ENCODE measurements around the gene ATRX. TPM values are rescaled to one million over a fixed set of nuclear protein-coding genes. Genes with fewer than 3 reads are reported as not detected.

The ATRX gene
- total RNA-seq, 1 experiment from 2014 or later, result 70.2 TPM

GRCh38 chrX:77527233-77528001, 258.6 kb downstream of the ATRX start:
- TF ChIP-seq CTCF (IDR thresholded peaks at IDR 0.05; ENCODE audit: unreplicated experiment), result no peak
- POLR2A ChIA-PET, result interaction anchor here (0.7 kb wide), 1 partner anchor 10 kb away, joined by 3 read pairs; no protein-coding TSS in a partner anchor
- no TSS peak for BruUV-seq (replicated peaks)
- no peak overlapping the region for H3K4me3 Mint-ChIP-seq (ENCODE audit: unreplicated experiment)
- intact Hi-C loops (cut with micrococcal nuclease), result no loop called here
- DNase-seq (ENCODE audit: unreplicated experiment), result no peak
- no peak overlapping the region for H3K27ac Mint-ChIP-seq (ENCODE audit: low read depth, unreplicated experiment)
- peaks cover 23% of the 10 kb centered on the region for H3K9me3 Mint-ChIP-seq (ENCODE audit: unreplicated experiment)
- CTCF ChIA-PET, result no interaction called here
- no peaks in the 10 kb centered on the region for H3K27me3 Mint-ChIP-seq (ENCODE audit: insufficient read depth, unreplicated experiment)
- peaks cover 6% of the 10 kb centered on the region for H3K36me3 Mint-ChIP-seq (ENCODE audit: insufficient read depth, unreplicated experiment)
- no peaks in the 10 kb centered on the region for H3K4me1 Mint-ChIP-seq (ENCODE audit: insufficient read depth, unreplicated experiment)

DNA sequence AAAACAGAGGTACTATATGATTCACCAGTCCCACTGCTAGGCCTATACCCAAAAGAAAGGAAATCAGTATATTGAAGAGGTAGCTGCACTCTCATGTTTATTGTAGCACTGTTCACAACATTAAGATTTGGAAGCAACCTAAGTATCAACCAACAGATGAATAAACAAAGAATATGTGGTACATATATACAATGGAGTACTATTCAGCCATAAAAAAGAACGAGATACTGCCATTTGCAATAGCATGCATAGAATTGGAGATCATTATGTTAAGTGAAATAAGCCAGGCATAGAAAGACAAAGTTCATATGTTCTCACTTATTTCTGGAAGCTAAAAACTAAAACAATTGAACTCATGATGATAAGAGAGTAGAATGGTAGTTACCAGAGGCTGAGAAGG, 266.3 kb downstream of the ATRX start:
- intact Hi-C loops (cut with micrococcal nuclease), result no loop called here
- H3K9me3 Mint-ChIP-seq (ENCODE audit: unreplicated experiment), result peaks cover 25% of the 10 kb centered on the region
- ChIA-PET POLR2A (interaction anchor here (0.6 kb wide), 1 partner anchor 20 kb away, joined by 3 read pairs; no protein-coding TSS in a partner anchor), CTCF (no interaction called here)
- no peak overlapping the region for H3K27ac Mint-ChIP-seq (ENCODE audit: low read depth, unreplicated experiment)
- TF ChIP-seq CTCF (IDR thresholded peaks at IDR 0.05; ENCODE audit: unreplicated experiment), result no peak
- DNase-seq (ENCODE audit: unreplicated experiment), result no peak
- no peaks in the 10 kb centered on the region for H3K4me1 Mint-ChIP-seq (ENCODE audit: insufficient read depth, unreplicated experiment)
- BruUV-seq (replicated peaks), result no TSS peak
- no peak overlapping the region for H3K4me3 Mint-ChIP-seq (ENCODE audit: unreplicated experiment)
- peaks cover 52% of the 10 kb centered on the region for H3K36me3 Mint-ChIP-seq (ENCODE audit: insufficient read depth, unreplicated experiment)
- no peaks in the 10 kb centered on the region for H3K27me3 Mint-ChIP-seq (ENCODE audit: insufficient read depth, unreplicated experiment)

- ChIA-PET POLR2A (no interaction called here), CTCF (interaction anchor here (1.1 kb wide), 1 partner anchor 515 kb away, joined by 3 read pairs; no protein-coding TSS in a partner anchor)
- Mint-ChIP-seq H3K27me3 (ENCODE audit: insufficient read depth, unreplicated experiment) (no peaks in the 10 kb centered on the region), H3K4me1 (ENCODE audit: insufficient read depth, unreplicated experiment) (no peaks in the 10 kb centered on the region), H3K27ac (ENCODE audit: low read depth, unreplicated experiment) (no peak overlapping the region), H3K9me3 (ENCODE audit: unreplicated experiment) (peaks cover 30% of the 10 kb centered on the region), H3K4me3 (ENCODE audit: unreplicated experiment) (no peak overlapping the region), H3K36me3 (ENCODE audit: insufficient read depth, unreplicated experiment) (peaks cover 73% of the 10 kb centered on the region)
- no TSS peak for BruUV-seq (replicated peaks)
- no peak for TF ChIP-seq CTCF (IDR thresholded peaks at IDR 0.05; ENCODE audit: unreplicated experiment)
- DNase-seq (ENCODE audit: unreplicated experiment), result no peak
- intact Hi-C loops (cut with micrococcal nuclease), result no loop called here
Observed at GRCh38 chrX:77514177-77514576, 271.8 kb downstream of the ATRX start.

GRCh38 chrX:77510007-77510406, 276.0 kb downstream of the ATRX start:
- H3K27me3 Mint-ChIP-seq (ENCODE audit: insufficient read depth, unreplicated experiment), result no peaks in the 10 kb centered on the region
- DNase-seq (ENCODE audit: unreplicated experiment), result no peak
- H3K4me1 Mint-ChIP-seq (ENCODE audit: insufficient read depth, unreplicated experiment), result no peaks in the 10 kb centered on the region
- no peak for TF ChIP-seq CTCF (IDR thresholded peaks at IDR 0.05; ENCODE audit: unreplicated experiment)
- no peak overlapping the region for H3K4me3 Mint-ChIP-seq (ENCODE audit: unreplicated experiment)
- intact Hi-C loops (cut with micrococcal nuclease), result no loop called here
- CTCF ChIA-PET, result interaction anchor here (0.9 kb wide), 1 partner anchor 18 kb away, joined by 3 read pairs; no protein-coding TSS in a partner anchor
- H3K36me3 Mint-ChIP-seq (ENCODE audit: insufficient read depth, unreplicated experiment), result peaks cover 57% of the 10 kb centered on the region
- peaks cover 12% of the 10 kb centered on the region for H3K9me3 Mint-ChIP-seq (ENCODE audit: unreplicated experiment)
- no peak overlapping the region for H3K27ac Mint-ChIP-seq (ENCODE audit: low read depth, unreplicated experiment)
- BruUV-seq (replicated peaks), result no TSS peak
- POLR2A ChIA-PET, result no interaction called here
